ENCODE results near the gene CES1. TPM values are rescaled to one million over a fixed set of nuclear protein-coding genes. Genes with fewer than 3 reads are reported as not detected.
"Not testable (repeated sequence)": the region's sequence is repeated elsewhere in the genome, so short reads cannot be mapped to it uniquely, and the experiment has no call there.

CES1 gene
- total RNA-seq, 3 donors from 2014 or later: 13.9 to 128 (median 22.0) TPM

- H3K27me3 ChIP-seq: peaks cover 0 to 12% of the 10 kb centered on the region in 2 donors
- H3K36me3 ChIP-seq: no peaks in the 10 kb centered on the region
- intact Hi-C loops (cut with DNase I; ENCODE audit: low total_unique reads): no loop called here
- DNase-seq (ENCODE audit: low spot score in 2 of 2): no peak
- no peaks in the 10 kb centered on the region for H3K9me3 ChIP-seq
- no peak for TF ChIP-seq POLR2A (IDR thresholded peaks at IDR 0.05)
- no peak for TF ChIP-seq CTCF (IDR thresholded peaks at IDR 0.05)
- no peak for TF ChIP-seq POLR2AphosphoS5 (IDR thresholded peaks at IDR 0.05)
- no peak overlapping the region for H3K4me3 ChIP-seq
- H3K27ac ChIP-seq: no peak overlapping the region
- no peaks in the 10 kb centered on the region for H3K4me1 ChIP-seq
These were observed 23.0 kb downstream of the CES1 start for GRCh38 chr16:55809851-55810250.

- no peak overlapping the region for H3K27ac ChIP-seq
- no peak for TF ChIP-seq POLR2A (IDR thresholded peaks at IDR 0.05)
- TF ChIP-seq POLR2AphosphoS5 (IDR thresholded peaks at IDR 0.05): no peak
- TF ChIP-seq CTCF (IDR thresholded peaks at IDR 0.05): no peak
- no peaks in the 10 kb centered on the region for H3K4me1 ChIP-seq
- no peak for DNase-seq (ENCODE audit: low spot score in 2 of 2)
- intact Hi-C loops (cut with DNase I; ENCODE audit: low total_unique reads): no loop called here
- peaks cover 0 to 12% of the 10 kb centered on the region in 2 donors for H3K27me3 ChIP-seq
- H3K9me3 ChIP-seq: no peaks in the 10 kb centered on the region
- no peaks in the 10 kb centered on the region for H3K36me3 ChIP-seq
- no peak overlapping the region for H3K4me3 ChIP-seq
These were observed 23.5 kb downstream of the CES1 start for GRCh38 chr16:55809386-55809785.

GRCh38 chr16:55808286-55808685, 24.6 kb downstream of the CES1 start:
- H3K4me3 ChIP-seq; DNase-seq (ENCODE audit: low spot score in 2 of 2); H3K36me3 ChIP-seq; H3K9me3 ChIP-seq; H3K4me1 ChIP-seq; H3K27ac ChIP-seq; intact Hi-C loops (cut with DNase I; ENCODE audit: low total_unique reads): not testable (repeated sequence)
- H3K27me3 ChIP-seq: peaks cover 0 to 12% of the 10 kb centered on the region in 2 donors

- DNase-seq (ENCODE audit: low spot score in 2 of 2); H3K4me1 ChIP-seq; intact Hi-C loops (cut with DNase I; ENCODE audit: low total_unique reads); H3K4me3 ChIP-seq; H3K36me3 ChIP-seq; H3K9me3 ChIP-seq; H3K27me3 ChIP-seq; H3K27ac ChIP-seq: not testable (repeated sequence)
These were observed 27.8 kb downstream of the CES1 start for GRCh38 chr16:55805104-55805503.

- intact Hi-C loops (cut with DNase I; ENCODE audit: low total_unique reads); H3K27ac ChIP-seq; DNase-seq (ENCODE audit: low spot score in 2 of 2); H3K36me3 ChIP-seq; H3K4me3 ChIP-seq; H3K27me3 ChIP-seq; H3K4me1 ChIP-seq; H3K9me3 ChIP-seq: not testable (repeated sequence)
These were observed 29.2 kb downstream of the CES1 start for GRCh38 chr16:55803681-55804080.

GRCh38 chr16:55792934-55793374, 39.9 kb downstream of the CES1 start:
- DNase-seq (ENCODE audit: low spot score in 2 of 2); intact Hi-C loops (cut with DNase I; ENCODE audit: low total_unique reads); H3K27me3 ChIP-seq: not testable (repeated sequence)

GRCh38 chr16:55791512-55791911, 41.4 kb downstream of the CES1 start:
- DNase-seq (ENCODE audit: low spot score in 2 of 2); intact Hi-C loops (cut with DNase I; ENCODE audit: low total_unique reads); H3K36me3 ChIP-seq; H3K4me1 ChIP-seq; H3K27ac ChIP-seq; H3K4me3 ChIP-seq; H3K27me3 ChIP-seq; H3K9me3 ChIP-seq: not testable (repeated sequence)

More at GRCh38 chr16:55792934-55793374, 39.9 kb downstream of the CES1 start:
- not testable (repeated sequence) for H3K36me3 ChIP-seq, H3K4me1 ChIP-seq, H3K4me3 ChIP-seq, H3K9me3 ChIP-seq, H3K27ac ChIP-seq

GRCh38 chr16:55790240-55790639, 42.7 kb downstream of the CES1 start:
- H3K36me3 ChIP-seq; H3K27ac ChIP-seq; intact Hi-C loops (cut with DNase I; ENCODE audit: low total_unique reads); DNase-seq (ENCODE audit: low spot score in 2 of 2); H3K4me1 ChIP-seq; H3K4me3 ChIP-seq; H3K9me3 ChIP-seq; H3K27me3 ChIP-seq: not testable (repeated sequence)

- H3K9me3 ChIP-seq; H3K27ac ChIP-seq; H3K27me3 ChIP-seq; H3K36me3 ChIP-seq; H3K4me3 ChIP-seq; intact Hi-C loops (cut with DNase I; ENCODE audit: low total_unique reads); DNase-seq (ENCODE audit: low spot score in 2 of 2); H3K4me1 ChIP-seq: not testable (repeated sequence)
These were observed 50.2 kb downstream of the CES1 start for GRCh38 chr16:55782793-55783091.

GRCh38 chr16:55782091-55782792, 50.7 kb downstream of the CES1 start:
- H3K4me1 ChIP-seq; DNase-seq (ENCODE audit: low spot score in 2 of 2); intact Hi-C loops (cut with DNase I; ENCODE audit: low total_unique reads); H3K27me3 ChIP-seq; H3K9me3 ChIP-seq; H3K4me3 ChIP-seq; H3K36me3 ChIP-seq; H3K27ac ChIP-seq: not testable (repeated sequence)

GRCh38 chr16:55781456-55781855, 51.4 kb downstream of the CES1 start:
- H3K9me3 ChIP-seq; DNase-seq (ENCODE audit: low spot score in 2 of 2); H3K36me3 ChIP-seq; H3K4me1 ChIP-seq; intact Hi-C loops (cut with DNase I; ENCODE audit: low total_unique reads); H3K27ac ChIP-seq; H3K27me3 ChIP-seq; H3K4me3 ChIP-seq: not testable (repeated sequence)

- not testable (repeated sequence) for H3K9me3 ChIP-seq
These were observed 52.8 kb downstream of the CES1 start for GRCh38 chr16:55780095-55780407.

More at GRCh38 chr16:55780095-55780407, 52.8 kb downstream of the CES1 start:
- H3K4me3 ChIP-seq; H3K36me3 ChIP-seq; DNase-seq (ENCODE audit: low spot score in 2 of 2); intact Hi-C loops (cut with DNase I; ENCODE audit: low total_unique reads); H3K27me3 ChIP-seq; H3K27ac ChIP-seq; H3K4me1 ChIP-seq: not testable (repeated sequence)
